HG02981 (cell line): ENCODE measurements around the gene RHOT1.

ENCODE experiments used
- ATAC-seq: cut with Tn5 transposase; IDR thresholded peaks from one replicate; pipeline ENCODE4 v1.9.1; 2021; ENCODE audit warnings: mild to moderate bottlenecking, moderate library complexity; ENCODE audit not compliant: unreplicated experiment

RHOT1 gene

GRCh38 chr17:32266389-32267301, 124.3 kb downstream of the RHOT1 start:
- ATAC-seq = no peak

GRCh38 chr17:32267690-32268205, 125.4 kb downstream of the RHOT1 start:
- ATAC-seq = no peak

GRCh38 chr17:32268734-32269288, 126.5 kb downstream of the RHOT1 start:
- no peak for ATAC-seq

GRCh38 chr17:32269377-32269776, 127.1 kb downstream of the RHOT1 start:
- ATAC-seq = no peak

GRCh38 chr17:32271844-32272243, 129.5 kb downstream of the RHOT1 start:
- no peak for ATAC-seq

GRCh38 chr17:32274101-32274500, 131.8 kb downstream of the RHOT1 start:
- ATAC-seq = no peak

- ATAC-seq = no peak
Observed at GRCh38 chr17:32274643-32275042, 132.3 kb downstream of the RHOT1 start.
